Spleen (tissue), 7 donors: ENCODE data around the gene UBE3B.

Experiments used
- CTCF ChIP-seq, 11 experiments: fragments of 200-600 bp in 7 of 11; fragments of 450-650 bp in 4 of 11; sonication (generic) in 4 of 11; IDR thresholded peaks in 8 of 11; conservative IDR thresholded peaks in 3 of 11; 1 replicate in 7 of 11; 2 replicates in 4 of 11; pipeline versions ENCODE4 v1.4.0 to v1.8.0; 2016 to 2021; ENCODE audit warnings: antibody characterized with exemption in 11 of 11, inconsistent platforms in 4 of 11, mild to moderate bottlenecking in 1 of 11
- POLR2AphosphoS5 ChIP-seq, 3 donors: sonication (generic); formaldehyde crosslinking; IDR thresholded peaks; one replicate each; pipeline ENCODE4 v1.5.1; 2017; ENCODE audit warnings: antibody characterized with exemption in 3 of 3
- donor health status: DM: no; HTN: no; CAD: no; lungs with moderate emphysema.
- donor health status: DM: no; HTN: no; CAD: no.
- donor health status: DM: no; HTN: no; CAD: no.

- no peak for TF ChIP-seq CTCF (IDR thresholded peaks at IDR 0.05 in 8 of 11, conservative IDR thresholded peaks at IDR 0.05 in 3 of 11)
- TF ChIP-seq POLR2AphosphoS5 (IDR thresholded peaks at IDR 0.05) = no peak
Measured at GRCh38 chr12:109563291-109564284, 86.2 kb downstream of the UBE3B start.
